Osteocyte (in vitro differentiated cells): ENCODE results near the gene CDCA7L. TPM values are rescaled to one million over a fixed set of nuclear protein-coding genes. Genes with fewer than 3 reads are reported as not detected.
"Not testable (repeated sequence)": the region's sequence is repeated elsewhere in the genome, so short reads cannot be mapped to it uniquely, and the experiment has no call there.

Source experiments
- DNase-seq: peaks from one replicate; pipeline ENCODE4 v3.0.0; 2021; ENCODE audit warnings: mixed read lengths; ENCODE audit not compliant: unreplicated experiment; ENCODE audit errors: extremely low spot score
- H3K27ac Mint-ChIP-seq: one replicate; pipeline ENCODE4 v1.8.0; 2021; ENCODE audit warnings: mild to moderate bottlenecking, mixed read lengths; ENCODE audit not compliant: unreplicated experiment
- H3K27me3 Mint-ChIP-seq: one replicate; pipeline ENCODE4 v1.8.0; 2021; ENCODE audit warnings: mixed read lengths; ENCODE audit not compliant: unreplicated experiment
- H3K36me3 Mint-ChIP-seq: one replicate; pipeline ENCODE4 v1.8.0; 2021; ENCODE audit warnings: mixed read lengths; ENCODE audit not compliant: unreplicated experiment
- H3K4me1 Mint-ChIP-seq: one replicate; pipeline ENCODE4 v1.8.0; 2021; ENCODE audit warnings: mixed read lengths; ENCODE audit not compliant: unreplicated experiment
- H3K4me3 Mint-ChIP-seq: one replicate; pipeline ENCODE4 v1.8.0; 2021; ENCODE audit warnings: mild to moderate bottlenecking, moderate library complexity, mixed read lengths; ENCODE audit not compliant: unreplicated experiment
- H3K9me3 Mint-ChIP-seq: one replicate; pipeline ENCODE4 v1.8.0; 2021; ENCODE audit warnings: mixed read lengths; ENCODE audit not compliant: unreplicated experiment
- CTCF ChIP-seq: fragments of 200-600 bp; sonication (generic); IDR thresholded peaks from 2 replicates; pipeline ENCODE4 v1.5.0; 2021; ENCODE audit warnings: antibody characterized with exemption, mild to moderate bottlenecking, moderate library complexity
- total RNA-seq: library from RNA; stranded (reverse); gene quantifications from 2 replicates; pipeline ENCODE4 v1.2.1, GENCODE V29; 2021

CDCA7L gene
- total RNA-seq, 1 donor from 2014 or later = 26.3 TPM

GRCh38 chr7:21939858-21940372 is 5.8 kb downstream of the CDCA7L start:
- Mint-ChIP-seq H3K9me3 (peaks cover 16% of the 10 kb centered on the region), H3K4me1 (peaks cover 34% of the 10 kb centered on the region), H3K36me3 (peaks cover 29% of the 10 kb centered on the region), H3K27me3 (no peaks in the 10 kb centered on the region), H3K27ac (no peak overlapping the region), H3K4me3 (no peak overlapping the region)
- no peak for TF ChIP-seq CTCF
- no peak for DNase-seq

GRCh38 chr7:21939136-21939857 is 6.4 kb downstream of the CDCA7L start:
- peaks cover 31% of the 10 kb centered on the region for H3K36me3 Mint-ChIP-seq
- DNase-seq = no peak
- no peak for TF ChIP-seq CTCF

GRCh38 chr7:21938463-21938862 is 7.2 kb downstream of the CDCA7L start:
- Mint-ChIP-seq H3K4me3 (no peak overlapping the region), H3K36me3 (peaks cover 31% of the 10 kb centered on the region), H3K27me3 (no peaks in the 10 kb centered on the region), H3K9me3 (peaks cover 20% of the 10 kb centered on the region), H3K4me1 (peaks cover 23% of the 10 kb centered on the region), H3K27ac (no peak overlapping the region)
- DNase-seq = no peak
- TF ChIP-seq CTCF = no peak

More at GRCh38 chr7:21939136-21939857, 6.4 kb downstream of the CDCA7L start:
- Mint-ChIP-seq H3K4me3 (no peak overlapping the region), H3K4me1 (peaks cover 31% of the 10 kb centered on the region), H3K27ac (no peak overlapping the region), H3K9me3 (peaks cover 20% of the 10 kb centered on the region), H3K27me3 (no peaks in the 10 kb centered on the region)

- H3K4me1 Mint-ChIP-seq = peaks cover 8% of the 10 kb centered on the region
- H3K36me3 Mint-ChIP-seq = peaks cover 33% of the 10 kb centered on the region
- H3K27me3 Mint-ChIP-seq = no peaks in the 10 kb centered on the region
- H3K4me3 Mint-ChIP-seq = no peak overlapping the region
- no peak for TF ChIP-seq CTCF
- DNase-seq = no peak
- no peak overlapping the region for H3K27ac Mint-ChIP-seq
- H3K9me3 Mint-ChIP-seq = peaks cover 31% of the 10 kb centered on the region
These were observed 10.9 kb downstream of the CDCA7L start for GRCh38 chr7:21934808-21935207.

- not testable (repeated sequence) for H3K27me3 Mint-ChIP-seq, H3K27ac Mint-ChIP-seq, DNase-seq, H3K4me3 Mint-ChIP-seq, H3K4me1 Mint-ChIP-seq
- Mint-ChIP-seq H3K9me3 (peaks cover 46% of the 10 kb centered on the region), H3K36me3 (peaks cover 29% of the 10 kb centered on the region)
These were observed 12.4 kb downstream of the CDCA7L start for GRCh38 chr7:21933293-21933692.
